ENCODE measurements around the gene CTNND2. TPM values are rescaled to one million over a fixed set of nuclear protein-coding genes. Genes with fewer than 3 reads are reported as not detected.

Gene CTNND2
- total and polyA plus RNA-seq, 10 of the 15 experiments (the other 5 are each of a cell fraction or from before 2014, with no cell fraction given) = 0.02 to 0.16 (median 0.04) TPM; not detected in 7

DNA sequence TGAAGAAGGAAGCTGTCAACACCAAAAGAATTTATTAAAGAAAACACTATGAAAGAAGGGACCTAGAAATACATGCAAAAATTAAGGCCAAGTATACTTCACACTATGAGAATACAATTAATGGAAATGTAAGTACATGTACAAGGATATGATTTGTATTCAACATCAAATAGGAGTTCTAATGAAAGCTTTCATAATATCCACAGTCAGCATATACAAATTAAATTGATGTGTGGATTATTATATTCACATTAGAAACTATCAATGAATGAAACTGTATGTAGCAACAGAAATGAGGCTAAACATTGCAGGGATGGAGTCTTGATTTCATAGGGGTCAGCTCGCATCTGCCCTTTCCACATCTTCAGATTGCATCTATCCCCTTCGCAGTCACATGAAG, 401.5 kb downstream of the CTNND2 start:
- Histone ChIP-seq H2AFZ (ENCODE audit: control insufficient read depth, low read depth, low read length) (no peak overlapping the region), H3K27ac (ENCODE audit: control insufficient read depth, insufficient read depth) (no peak overlapping the region), H3K36me3 (ENCODE audit: control insufficient read depth in 2 of 2, insufficient read depth in 2 of 2, low read length in 1 of 2) (no peaks in the 10 kb centered on the region), H3K4me1 (ENCODE audit: control insufficient read depth, insufficient read depth, low read length) (no peaks in the 10 kb centered on the region), H3K9ac (ENCODE audit: control insufficient read depth, insufficient read depth, low read length) (no peak overlapping the region), H3K4me3 (no peak overlapping the region), H3K4me2 (ENCODE audit: control insufficient read depth, insufficient read depth) (no peak overlapping the region), H3K9me3 (replicated peaks; ENCODE audit: control insufficient read depth, insufficient read depth, low read length) (no peaks in the 10 kb centered on the region), H3K27me3 (replicated peaks in 1 of 2; ENCODE audit: control insufficient read depth in 2 of 2, insufficient read depth in 2 of 2, low read length in 1 of 2) (no peaks in the 10 kb centered on the region), H4K20me1 (ENCODE audit: control insufficient read depth, insufficient read depth) (no peaks in the 10 kb centered on the region), H3K79me2 (ENCODE audit: control insufficient read depth, insufficient read depth, low read length) (no peaks in the 10 kb centered on the region)
- ChIA-PET CTCF (no interaction called here), RAD21 (ENCODE audit: unreplicated experiment) (no interaction called here), SMC1A (ENCODE audit: uncharacterized antibody, unreplicated experiment) (no interaction called here), POLR2A (no interaction called here)
- in situ Hi-C loops (cut with MboI) = no loop called here
- no peak for DNase-seq (ENCODE audit: low read depth, low spot score)
- no TSS peak for BruUV-seq (replicated peaks)
- FAIRE-seq = no peak
- WGBS (ENCODE audit: insufficient coverage, insufficient replicate concordance, low lambda C conversion rate, missing lambda C conversion rate) = 42% methylated on average over 2 of the region's 2 CpGs
- TF ChIP-seq LARP7 (IDR thresholded peaks at IDR 0.05) = no peak
- no peak for TF ChIP-seq SIX5 (IDR thresholded peaks at IDR 0.05; ENCODE audit: low read depth, low read length, severe bottlenecking)
- TF ChIP-seq FOXK2 (IDR thresholded peaks at IDR 0.05) = no peak
- no peak for TF ChIP-seq NRF1 (conservative IDR thresholded peaks at IDR 0.05; ENCODE audit: low read depth, low read length)
- TF ChIP-seq, protein P1, sequence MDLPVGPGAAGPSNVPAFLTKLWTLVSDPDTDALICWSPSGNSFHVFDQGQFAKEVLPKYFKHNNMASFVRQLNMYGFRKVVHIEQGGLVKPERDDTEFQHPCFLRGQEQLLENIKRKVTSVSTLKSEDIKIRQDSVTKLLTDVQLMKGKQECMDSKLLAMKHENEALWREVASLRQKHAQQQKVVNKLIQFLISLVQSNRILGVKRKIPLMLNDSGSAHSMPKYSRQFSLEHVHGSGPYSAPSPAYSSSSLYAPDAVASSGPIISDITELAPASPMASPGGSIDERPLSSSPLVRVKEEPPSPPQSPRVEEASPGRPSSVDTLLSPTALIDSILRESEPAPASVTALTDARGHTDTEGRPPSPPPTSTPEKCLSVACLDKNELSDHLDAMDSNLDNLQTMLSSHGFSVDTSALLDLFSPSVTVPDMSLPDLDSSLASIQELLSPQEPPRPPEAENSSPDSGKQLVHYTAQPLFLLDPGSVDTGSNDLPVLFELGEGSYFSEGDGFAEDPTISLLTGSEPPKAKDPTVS (IDR thresholded peaks at IDR 0.05; ENCODE audit: low read depth, low read length) = no peak
- intact Hi-C loops (cut with micrococcal nuclease; ENCODE audit: unreplicated experiment) = no loop called here
- ATAC-seq = no peak

DNA sequence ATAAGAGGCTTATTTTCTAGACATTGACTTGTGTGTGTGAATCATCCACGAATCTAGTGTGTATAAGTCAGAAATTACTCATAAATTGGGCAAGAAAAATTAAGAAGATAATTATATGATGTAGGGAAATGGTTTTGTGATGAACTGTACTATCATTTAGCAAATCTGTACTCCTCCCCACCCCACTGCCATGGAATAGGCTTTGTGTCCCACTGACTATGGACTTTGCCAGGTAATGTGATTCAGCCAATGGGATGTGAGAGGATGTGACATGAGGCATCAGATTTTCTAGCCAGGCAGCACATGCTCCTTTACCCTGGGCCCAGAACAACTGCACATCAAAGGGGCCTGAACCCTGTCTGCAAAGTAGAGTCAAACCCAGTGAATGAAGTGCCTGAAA, 406.6 kb downstream of the CTNND2 start:
- TF ChIP-seq PAX8 (IDR thresholded peaks at IDR 0.05) (no peak), MEF2A (IDR thresholded peaks at IDR 0.05; ENCODE audit: insufficient read depth, low read depth, low read length) (no peak), TBL1XR1 (IDR thresholded peaks at IDR 0.05; ENCODE audit: low read depth, low read length) (no peak), EED (IDR thresholded peaks at IDR 0.05; ENCODE audit: low read depth) (no peak)
- no peaks in the 10 kb centered on the region for H3K9me3 ChIP-seq (replicated peaks; ENCODE audit: control insufficient read depth, insufficient read depth, low read length)
- BruUV-seq (replicated peaks) = no TSS peak
- ChIA-PET POLR2A (no interaction called here), RAD21 (ENCODE audit: unreplicated experiment) (no interaction called here), SMC1A (ENCODE audit: uncharacterized antibody, unreplicated experiment) (no interaction called here), CTCF (no interaction called here)
- no peaks in the 10 kb centered on the region for H3K36me3 ChIP-seq (ENCODE audit: control insufficient read depth in 2 of 2, insufficient read depth in 2 of 2, low read length in 1 of 2)
- no peaks in the 10 kb centered on the region for H3K27me3 ChIP-seq (replicated peaks in 1 of 2; ENCODE audit: control insufficient read depth in 2 of 2, insufficient read depth in 2 of 2, low read length in 1 of 2)
- intact Hi-C loops (cut with micrococcal nuclease; ENCODE audit: unreplicated experiment) = no loop called here
- H3K4me3 ChIP-seq = no peak overlapping the region
- no peaks in the 10 kb centered on the region for H3K79me2 ChIP-seq (ENCODE audit: control insufficient read depth, insufficient read depth, low read length)
- H4K20me1 ChIP-seq (ENCODE audit: control insufficient read depth, insufficient read depth) = no peaks in the 10 kb centered on the region
- no peak overlapping the region for H3K4me2 ChIP-seq (ENCODE audit: control insufficient read depth, insufficient read depth)
- FAIRE-seq (no peak), ATAC-seq (no peak), DNase-seq (ENCODE audit: low read depth, low spot score) (no peak)
- no peak overlapping the region for H3K27ac ChIP-seq (ENCODE audit: control insufficient read depth, insufficient read depth)
- no peak overlapping the region for H3K9ac ChIP-seq (ENCODE audit: control insufficient read depth, insufficient read depth, low read length)
- H3K4me1 ChIP-seq (ENCODE audit: control insufficient read depth, insufficient read depth, low read length) = no peaks in the 10 kb centered on the region
- 0% methylated on average over 1 of the region's 1 CpG for WGBS (ENCODE audit: insufficient coverage, insufficient replicate concordance, low lambda C conversion rate, missing lambda C conversion rate)
- no peak overlapping the region for H2AFZ ChIP-seq (ENCODE audit: control insufficient read depth, low read depth, low read length)
- in situ Hi-C loops (cut with MboI) = no loop called here

Measured in GM12878 (cell line).